ENCODE results near the gene RPS6KA4.

- TF ChIP-seq POLR2AphosphoS5 (IDR thresholded peaks at IDR 0.05), result no peak
- TF ChIP-seq REST (IDR thresholded peaks at IDR 0.05; ENCODE audit: borderline replicate concordance), result no peak
- no peak for TF ChIP-seq EZH2 (IDR thresholded peaks at IDR 0.05; ENCODE audit: borderline replicate concordance, insufficient read depth, low read length, poor library complexity, severe bottlenecking)
These were observed 27.2 kb upstream of the RPS6KA4 start for GRCh38 chr11:64331569-64332371.
